Activated CD8-positive, alpha-beta memory T cell treated with anti-CD3 and anti-CD28 coated beads for 1 hour (primary cell): ENCODE results near the gene FAM3D.
"Not testable (repeated sequence)": the region's sequence is repeated elsewhere in the genome, so short reads cannot be mapped to it uniquely, and the experiment has no call there.

Source experiments
- DNase-seq, 2 donors: peaks; one replicate each; pipeline ENCODE4 v3.0.0-alpha.2; 2020; ENCODE audit warnings: low read depth in 1 of 2; ENCODE audit errors: extremely low read depth in 1 of 2

The FAM3D gene, protein sequence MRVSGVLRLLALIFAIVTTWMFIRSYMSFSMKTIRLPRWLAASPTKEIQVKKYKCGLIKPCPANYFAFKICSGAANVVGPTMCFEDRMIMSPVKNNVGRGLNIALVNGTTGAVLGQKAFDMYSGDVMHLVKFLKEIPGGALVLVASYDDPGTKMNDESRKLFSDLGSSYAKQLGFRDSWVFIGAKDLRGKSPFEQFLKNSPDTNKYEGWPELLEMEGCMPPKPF

DNA sequence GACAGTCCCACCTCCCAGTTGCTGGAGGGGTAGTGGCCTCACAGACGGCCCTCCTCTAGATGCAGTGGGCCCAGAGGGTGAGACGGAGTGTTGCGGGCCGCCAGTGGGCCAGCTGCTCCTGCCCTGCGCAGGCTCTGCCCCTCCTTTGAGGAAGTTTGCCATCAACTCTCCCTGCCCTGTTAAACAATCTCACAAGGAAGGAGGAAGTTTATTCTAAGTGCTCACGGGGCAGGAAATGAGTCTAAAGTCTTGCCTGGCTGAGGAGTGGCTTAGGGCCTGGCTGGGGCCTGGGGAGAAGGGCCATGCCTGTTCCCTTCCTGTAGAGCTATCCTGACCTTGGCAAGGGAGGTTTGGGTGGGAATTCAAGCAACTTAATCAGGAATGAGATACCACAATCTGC lies at the start of gene FAM3D:
TSS of gene FAM3D (minus strand) at position 92 of the 400 bp plus-strand sequence. CDS start 11,211 bp downstream, outside the sequence.
- no peak for DNase-seq

DNA sequence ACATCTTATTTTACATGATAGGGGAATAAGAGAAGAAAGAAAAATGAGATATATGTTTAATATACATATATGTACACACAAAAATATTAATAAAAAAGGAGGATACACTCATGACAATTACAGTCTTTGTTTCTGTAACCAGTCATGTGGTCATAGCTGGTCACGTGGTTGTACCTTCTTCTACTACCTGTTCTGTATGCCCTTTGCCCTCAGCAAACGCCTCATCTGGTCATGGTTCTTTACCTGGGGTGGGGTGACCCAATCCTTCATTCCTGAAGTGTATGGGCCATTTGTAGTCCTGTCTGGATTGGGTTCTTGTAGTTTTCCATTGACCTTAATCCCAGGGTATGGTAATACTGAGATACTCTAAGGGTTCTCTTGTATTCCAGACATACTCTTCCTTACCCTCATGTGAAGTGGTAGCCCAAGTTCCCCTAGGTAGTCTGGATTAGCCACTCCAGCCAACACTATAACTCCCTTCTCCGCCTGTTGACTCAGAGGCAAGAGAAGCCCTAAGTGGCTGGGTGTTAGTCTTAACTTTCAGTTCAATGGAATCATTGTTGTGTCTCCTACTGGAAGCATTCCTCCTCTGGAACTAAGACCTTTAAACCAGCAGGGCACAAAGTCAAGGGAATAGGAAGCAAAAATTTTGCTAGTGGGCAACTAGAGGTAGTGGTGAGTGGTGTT lies 47.3 kb upstream of the FAM3D start:
- no peak for DNase-seq

DNA sequence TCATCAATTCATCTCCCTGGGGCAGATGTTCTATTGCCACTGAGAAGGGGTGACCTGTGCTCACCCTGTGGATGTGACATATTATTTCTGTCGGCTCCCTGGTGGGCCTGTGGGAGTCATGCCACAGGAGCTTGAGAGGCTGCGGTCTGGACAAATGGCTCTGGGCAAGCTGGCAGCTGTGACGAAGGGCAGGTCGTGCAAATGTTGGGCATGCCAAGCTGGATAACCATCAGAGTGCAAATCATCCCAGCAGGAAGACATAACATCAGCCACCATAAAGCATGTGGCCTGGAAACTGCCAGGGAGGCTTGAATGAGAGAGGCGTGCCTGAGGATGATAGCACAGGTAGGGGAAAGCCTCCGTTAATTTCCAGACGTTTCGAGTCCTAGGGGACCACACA lies 45.3 kb upstream of the FAM3D start:
- DNase-seq: no peak

DNA sequence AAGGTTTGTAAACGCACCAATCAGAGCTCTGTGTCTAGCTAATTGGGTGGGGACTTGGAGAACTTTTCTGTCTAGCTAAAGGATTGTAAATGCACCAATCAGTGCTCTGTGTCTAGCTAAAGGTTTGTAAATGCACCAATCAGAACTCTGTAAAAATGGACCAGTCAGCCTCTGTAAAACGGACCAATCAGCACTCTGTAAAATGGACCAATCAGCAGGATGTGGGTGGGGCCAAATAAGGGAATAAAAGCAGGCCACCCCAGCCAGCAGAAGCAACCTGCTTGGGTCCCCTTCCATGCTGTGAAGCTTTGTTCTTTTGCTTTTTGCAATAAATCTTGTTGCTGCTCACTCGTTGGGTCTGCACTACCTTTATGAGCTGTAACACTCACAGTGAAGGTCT lies 42.4 kb upstream of the FAM3D start:
- not testable (repeated sequence) for DNase-seq

DNA sequence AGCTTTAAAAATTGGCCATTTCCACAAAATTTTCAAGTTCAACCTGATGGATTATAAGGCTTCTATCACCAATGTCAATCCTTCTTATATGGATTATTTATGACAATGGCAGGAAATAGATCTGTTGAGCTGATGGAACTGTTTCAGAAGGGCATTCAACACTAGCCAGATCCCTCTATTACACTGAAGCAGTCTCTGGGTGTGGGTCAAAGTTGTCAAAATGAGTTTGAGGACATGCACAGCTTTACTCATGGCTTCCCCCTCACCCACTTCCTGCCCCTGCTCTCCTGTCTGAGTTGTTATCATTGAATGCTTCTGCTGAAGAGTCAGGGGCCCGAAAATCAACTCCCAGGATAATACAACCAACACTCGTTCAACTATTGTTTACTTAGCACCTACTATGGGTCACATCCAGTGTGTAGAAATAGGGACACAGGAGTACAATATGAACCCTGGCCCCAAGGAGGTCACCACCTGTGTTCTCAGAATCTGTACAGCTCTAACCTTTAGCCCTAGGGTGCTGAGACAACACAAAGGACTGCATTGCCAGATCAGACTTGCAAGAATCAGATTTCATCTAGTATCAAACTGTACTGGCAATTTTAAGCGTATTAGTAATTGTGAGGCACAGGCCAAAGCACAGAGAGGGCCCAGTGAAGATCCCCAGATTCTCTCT lies 41.7 kb upstream of the FAM3D start:
- no peak for DNase-seq

DNA sequence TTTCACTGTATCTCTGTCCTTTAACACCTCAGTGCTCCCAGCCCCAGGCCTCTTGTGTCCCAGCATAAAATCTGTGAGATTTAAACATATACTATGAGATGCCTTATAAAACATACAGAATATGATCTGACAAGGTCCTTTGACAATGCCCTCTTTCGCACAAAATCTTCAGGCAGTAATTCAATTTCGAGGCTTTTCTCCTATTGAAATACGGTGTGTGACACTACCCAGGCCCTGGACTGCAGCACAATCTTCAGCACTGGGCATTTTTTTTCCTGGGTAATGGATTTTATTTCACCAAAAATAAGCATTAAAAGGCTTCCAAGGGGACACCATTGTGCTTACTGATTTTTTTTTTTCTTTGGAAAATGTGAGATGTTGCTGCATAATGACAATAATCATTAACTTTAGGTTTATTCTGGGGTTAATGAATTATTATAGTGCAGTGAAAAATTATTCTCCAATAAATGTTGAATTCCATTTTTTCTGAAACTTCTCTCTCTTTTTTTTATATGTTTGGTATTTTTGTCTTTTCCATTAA lies 40.9 kb upstream of the FAM3D start:
- no peak for DNase-seq

DNA sequence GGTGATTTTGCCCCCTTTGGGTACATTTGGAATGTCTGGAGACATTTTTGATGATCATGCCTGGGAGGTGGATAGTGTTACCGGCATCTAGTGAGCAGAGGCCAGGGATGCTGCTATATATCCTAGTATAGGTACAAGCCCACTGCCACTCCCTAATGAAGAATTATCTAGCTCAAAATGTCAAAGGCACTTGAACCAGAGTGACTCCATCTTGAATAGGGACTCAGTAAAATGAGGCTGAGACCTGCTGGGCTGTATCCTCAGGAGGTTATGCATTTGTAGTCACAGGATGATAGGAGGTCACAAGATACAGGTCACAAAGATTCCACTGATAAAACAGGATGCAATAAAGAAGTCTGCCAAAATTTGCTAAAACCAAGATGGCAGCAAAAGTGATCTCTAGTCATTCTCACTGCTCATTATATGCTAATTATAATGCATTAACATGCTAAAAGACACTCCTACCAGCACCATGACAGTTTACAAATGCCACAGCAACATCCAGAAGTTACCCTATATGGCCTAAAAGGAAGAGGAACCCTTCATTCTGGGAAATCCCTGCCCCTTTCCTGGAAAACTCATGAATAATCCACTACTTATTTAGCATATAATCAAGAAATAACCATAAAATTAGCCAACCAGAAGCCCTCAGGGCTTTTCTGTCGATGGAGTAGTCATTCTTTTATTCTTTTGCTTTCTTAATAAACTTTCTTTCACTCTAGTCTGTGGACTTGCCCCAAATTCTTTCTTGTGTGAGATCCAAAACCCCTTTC lies 40.0 kb upstream of the FAM3D start:
- no peak for DNase-seq

DNA sequence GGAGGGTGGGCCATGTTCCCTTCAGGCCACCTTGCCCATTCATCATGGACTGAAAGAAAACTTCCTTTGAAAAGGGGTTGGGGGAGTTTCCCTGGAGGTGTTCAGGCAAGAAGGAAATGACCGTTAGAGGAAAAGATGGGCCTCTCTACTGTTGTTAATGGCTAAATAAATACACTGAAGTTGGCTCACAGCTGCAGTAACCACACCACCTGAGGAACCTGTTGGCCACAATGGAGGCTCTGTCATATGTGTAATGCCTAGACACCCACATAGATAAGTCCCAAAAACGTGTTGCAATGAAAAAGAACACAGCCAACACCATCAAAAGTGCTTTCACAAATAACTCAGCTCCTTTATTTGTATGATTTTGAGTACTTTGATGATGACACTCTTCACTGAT lies 38.2 kb upstream of the FAM3D start:
- no peak for DNase-seq

DNA sequence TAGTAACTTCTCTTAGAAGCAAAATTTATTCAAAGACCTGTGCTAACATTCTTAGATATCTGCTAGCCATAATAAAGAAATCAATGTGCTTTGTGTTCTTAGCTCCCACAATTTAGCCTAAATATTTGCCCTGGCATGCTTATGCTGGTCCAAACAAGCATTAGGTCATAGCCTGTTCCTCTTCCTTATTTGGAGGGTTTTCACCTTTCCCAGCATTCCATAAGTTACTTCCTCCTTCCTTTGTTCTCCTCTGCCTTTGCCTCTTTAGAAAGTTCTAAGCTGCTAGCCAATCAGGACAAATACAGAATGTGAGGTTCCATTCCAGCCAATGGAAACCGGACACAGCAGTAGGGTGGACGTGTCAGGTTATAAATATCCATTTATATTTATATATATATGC lies 37.7 kb upstream of the FAM3D start:
- DNase-seq: not testable (repeated sequence)

DNA sequence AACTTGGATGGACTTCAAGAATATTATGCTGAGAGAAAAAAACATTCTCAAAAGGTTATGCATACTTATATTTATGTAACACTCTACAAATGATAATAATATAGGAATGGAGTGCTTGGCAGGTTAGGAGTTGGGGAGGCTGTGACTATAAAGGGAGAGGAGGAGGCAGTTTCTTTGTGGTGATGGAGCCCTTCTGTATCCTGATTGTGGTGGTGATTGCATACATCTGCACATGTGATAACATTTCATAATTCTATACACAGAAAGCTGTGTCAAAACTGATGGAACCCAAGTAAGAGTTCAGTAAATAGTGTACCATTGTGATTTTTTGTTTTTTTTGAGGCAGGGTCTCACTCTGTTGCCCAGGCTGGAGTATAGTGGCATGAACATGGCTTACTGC lies 31.7 kb upstream of the FAM3D start:
- DNase-seq: no peak

DNA sequence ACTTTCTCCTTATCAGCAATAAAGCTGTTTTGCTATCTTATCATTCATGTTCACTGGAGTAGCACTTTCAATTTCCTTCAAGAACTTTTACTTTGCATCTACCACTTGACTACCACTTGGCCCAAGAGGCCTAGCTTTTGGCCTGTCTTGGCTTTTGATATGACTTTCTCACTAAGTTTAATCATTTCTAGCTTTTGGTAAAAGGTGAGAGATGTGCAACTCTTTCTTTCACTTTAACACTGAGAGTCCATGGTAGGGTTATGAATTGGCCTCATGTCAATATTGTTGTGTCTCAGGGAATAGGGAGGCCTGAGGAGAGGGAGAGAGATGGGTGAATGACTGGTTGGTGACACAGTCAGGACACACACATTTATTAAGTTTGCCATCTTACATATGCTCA lies 31.0 kb upstream of the FAM3D start:
- no peak for DNase-seq

DNA sequence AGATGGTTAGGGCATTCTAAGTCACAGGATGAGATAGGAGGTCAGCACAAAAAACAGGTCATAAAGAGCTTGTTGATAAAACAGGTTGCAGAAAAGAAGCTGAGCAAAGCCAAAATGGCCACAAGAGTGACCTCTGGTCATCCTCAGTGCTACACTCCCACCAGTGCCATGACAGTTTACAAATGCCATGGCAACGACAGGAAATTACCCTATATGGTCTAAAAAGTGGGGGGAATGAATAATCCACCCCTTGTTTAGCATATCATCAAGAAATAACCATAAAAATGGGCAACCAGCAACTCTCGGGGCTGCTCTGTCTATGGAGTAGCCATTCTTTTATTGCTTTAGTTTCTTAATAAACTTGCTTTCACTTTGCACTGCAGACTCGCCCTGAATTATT lies 30.2 kb upstream of the FAM3D start:
- DNase-seq: not testable (repeated sequence)

DNA sequence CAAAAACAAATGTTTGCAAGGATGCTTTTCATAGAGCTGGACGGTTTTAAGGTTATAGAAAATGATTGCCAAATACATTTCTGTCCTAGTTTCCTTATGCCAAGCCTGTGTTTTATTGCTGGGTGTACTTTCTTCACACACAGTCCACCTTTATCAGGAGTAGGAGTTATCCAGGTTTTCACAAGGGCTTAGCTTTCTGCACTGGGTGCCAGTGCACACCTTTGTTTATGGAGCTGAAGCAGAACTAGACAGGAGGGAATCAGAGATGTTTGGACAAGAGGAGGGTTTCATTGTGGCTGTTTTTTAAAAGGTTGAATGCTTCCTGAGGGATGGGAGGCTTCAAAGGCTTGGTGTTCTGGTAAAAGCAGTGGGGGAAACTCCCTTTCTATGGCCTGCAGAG lies 29.5 kb upstream of the FAM3D start:
- no peak for DNase-seq

DNA sequence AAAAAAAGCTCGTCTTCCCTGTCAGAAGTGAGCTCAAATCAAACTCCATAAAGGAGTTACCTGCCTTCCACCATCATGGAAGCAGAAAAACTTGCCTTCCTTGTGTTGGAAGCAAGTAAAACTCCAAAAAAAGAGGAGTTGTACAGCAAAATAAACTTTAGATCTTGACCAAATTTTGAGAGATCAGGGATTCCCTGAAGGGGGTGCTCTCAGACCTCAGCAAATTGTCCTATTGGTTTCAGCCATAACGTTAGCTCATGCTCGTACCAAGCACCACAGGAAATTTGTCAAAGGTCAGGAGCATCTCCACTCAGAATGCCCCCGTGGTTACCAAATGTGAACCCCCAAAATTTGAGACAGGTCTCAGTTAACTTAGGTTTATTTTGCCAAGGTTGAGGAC lies 28.7 kb upstream of the FAM3D start:
- not testable (repeated sequence) for DNase-seq

DNA sequence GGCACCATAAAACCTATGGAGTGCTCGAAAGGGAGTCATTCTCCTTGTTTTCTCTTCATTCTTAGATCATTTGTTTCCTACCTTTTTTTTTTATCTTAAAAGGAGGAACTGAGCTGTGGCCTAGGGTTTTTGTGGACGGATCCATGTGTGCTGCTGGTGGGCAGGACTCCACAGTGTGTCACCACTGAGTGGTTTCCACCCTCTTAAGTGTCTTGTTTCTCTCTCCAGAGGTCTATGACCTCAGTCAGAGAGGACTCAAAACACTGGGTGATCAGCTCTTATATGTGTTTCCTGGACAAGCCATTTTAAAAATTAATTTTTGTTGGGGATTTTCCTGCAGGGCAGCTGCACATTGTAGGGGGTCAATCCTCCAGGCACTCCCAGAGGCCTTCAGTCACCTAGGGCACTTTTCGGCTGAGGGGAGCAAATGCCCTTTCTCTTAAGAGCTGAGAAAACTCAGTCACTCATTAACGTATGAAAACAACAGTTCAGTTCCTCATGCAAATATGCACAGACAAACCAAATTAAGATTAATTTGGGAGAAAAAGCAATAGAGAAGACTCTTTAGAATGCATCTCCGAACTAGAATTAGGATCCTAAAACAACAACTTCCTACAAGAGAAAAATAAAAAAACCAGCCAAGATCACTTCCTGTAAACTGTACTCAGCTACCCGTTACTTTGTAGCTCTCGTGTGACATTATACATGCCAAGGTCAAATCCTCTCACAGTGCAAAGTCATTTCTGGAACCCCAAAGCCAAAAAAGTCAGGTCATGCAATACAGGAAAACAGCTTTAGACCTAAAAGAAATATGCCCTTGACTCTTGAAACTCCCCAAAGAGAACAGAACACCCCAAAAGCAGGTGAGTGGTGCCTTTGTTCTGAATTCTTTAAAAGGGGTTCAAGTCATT lies 27.6 kb upstream of the FAM3D start:
- no peak for DNase-seq

DNA sequence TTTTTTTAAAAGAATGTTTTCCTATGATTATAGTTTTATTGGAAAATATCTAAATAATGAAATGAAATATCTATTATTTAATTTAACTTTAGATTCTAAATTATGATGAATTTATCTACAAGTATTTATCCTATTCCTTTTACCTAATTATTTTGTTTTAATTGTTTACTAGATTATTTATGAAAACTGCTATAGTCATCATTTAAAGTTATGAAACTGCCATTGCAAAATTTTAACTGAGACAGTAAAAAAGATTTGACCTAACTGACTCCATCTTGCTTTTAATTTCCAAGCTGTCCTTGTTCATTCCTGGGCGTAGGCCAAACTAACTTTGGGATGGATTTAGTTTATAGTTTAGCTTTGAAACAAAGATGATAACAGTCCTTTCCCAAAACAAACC lies 25.9 kb upstream of the FAM3D start:
- no peak for DNase-seq

DNA sequence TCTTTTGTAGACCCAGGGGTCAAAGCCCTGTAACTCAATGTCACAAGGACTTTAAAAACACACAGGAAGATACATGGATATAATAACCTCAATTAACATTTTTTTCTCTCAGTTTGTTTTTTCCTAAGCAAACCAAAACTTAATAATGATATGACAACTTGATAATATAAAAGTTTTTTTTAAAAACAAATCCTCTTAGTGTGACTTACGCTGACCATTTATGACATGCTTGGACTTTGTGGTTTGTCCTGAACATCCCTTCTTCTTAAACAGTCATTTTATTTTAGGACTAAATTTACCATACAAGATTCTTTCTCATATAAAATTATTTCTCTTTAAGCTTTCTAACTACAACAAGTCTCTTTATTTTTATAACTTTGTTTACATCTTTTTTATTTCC lies 25.4 kb upstream of the FAM3D start:
- no peak for DNase-seq

DNA sequence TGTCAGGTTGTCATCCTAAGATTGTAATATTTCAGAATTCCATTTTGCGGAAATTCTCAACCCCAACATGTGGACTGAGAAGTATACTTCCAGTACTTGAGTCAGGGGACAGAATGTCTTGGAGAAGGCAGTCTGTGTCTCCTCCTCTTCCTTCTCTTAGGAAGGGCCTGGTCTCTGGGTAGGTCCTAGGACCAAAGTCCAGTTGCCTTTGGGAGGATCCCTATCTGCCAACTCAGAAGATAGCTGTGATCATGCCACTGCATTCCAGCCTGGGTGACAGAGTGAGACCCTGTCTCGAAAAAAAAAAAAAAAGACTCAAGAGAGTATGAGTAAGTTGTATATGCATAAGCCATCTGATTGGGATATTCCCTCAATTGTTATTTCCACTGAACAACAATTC lies 23.9 kb upstream of the FAM3D start:
- no peak for DNase-seq

DNA sequence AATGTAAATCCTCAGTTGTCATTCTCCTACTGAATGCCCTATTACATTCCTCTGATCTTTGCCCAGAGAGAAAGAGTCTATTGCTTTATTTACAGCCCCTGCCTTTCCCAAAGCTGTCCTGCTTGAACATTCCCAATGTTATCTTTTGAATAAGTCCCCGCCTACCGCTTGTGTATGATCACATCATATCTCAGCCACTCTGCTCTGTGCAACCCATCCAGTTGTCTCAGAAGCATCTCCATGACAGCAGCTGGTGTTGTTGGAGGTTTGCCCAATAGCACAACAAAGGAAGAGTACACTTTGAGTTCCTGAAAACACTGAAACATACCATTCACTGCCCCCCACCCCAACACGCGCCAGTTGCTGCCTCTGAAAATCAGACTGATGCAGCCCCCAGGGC lies 22.0 kb upstream of the FAM3D start:
- DNase-seq: no peak

DNA sequence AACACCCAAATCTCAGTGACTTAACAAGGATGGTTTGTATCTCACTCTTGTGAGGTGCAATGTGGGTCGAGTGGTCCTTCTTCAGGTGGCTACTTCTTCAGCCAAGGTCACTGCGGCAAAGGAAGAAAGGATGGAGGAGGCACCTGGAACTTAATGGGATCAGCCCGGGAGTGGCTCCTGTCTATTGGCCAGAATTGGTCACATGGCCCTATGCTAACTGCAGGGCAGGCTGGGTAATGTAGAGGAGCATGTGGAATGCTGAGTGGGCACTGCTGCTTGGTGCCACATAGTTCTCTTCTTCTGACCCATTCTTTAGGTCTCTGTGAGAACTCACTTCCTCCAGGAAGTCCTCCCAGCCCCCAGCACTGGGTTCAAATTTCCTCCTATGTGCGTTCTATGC lies 20.3 kb upstream of the FAM3D start:
- no peak for DNase-seq
